ENCODE results near the gene EVI2A. TPM values are rescaled to one million over a fixed set of nuclear protein-coding genes. Genes with fewer than 3 reads are reported as not detected.

The EVI2A gene
- total and polyA plus RNA-seq, 10 of the 15 experiments (the other 5 are each of a cell fraction or from before 2014, with no cell fraction given), result 4.6 to 78.3 (median 25.7) TPM

- TF ChIP-seq HSF1 (IDR thresholded peaks at IDR 0.05; ENCODE audit: low read depth, low read length), result no peak
- peak; percentile 47; the same call in 1 of the 2 replicates for TF ChIP-seq MXI1 (IDR thresholded peaks at IDR 0.05; ENCODE audit: low read depth, low read length)
- no peak for TF ChIP-seq ZBTB40 (IDR thresholded peaks at IDR 0.05; ENCODE audit: borderline replicate concordance)
- TF ChIP-seq CHD1 (IDR thresholded peaks at IDR 0.05; ENCODE audit: low read depth, low read length), result peak; percentile 64; the same call in 1 of the 2 replicates
- TF ChIP-seq NBN (IDR thresholded peaks at IDR 0.05), result peak; percentile 54; the same call in 1 of the 2 replicates
- peak; percentile 70 for TF ChIP-seq MLLT1 (IDR thresholded peaks at IDR 0.05)
- peak; percentile 42; the same call in 1 of the 2 replicates for TF ChIP-seq EED (IDR thresholded peaks at IDR 0.05; ENCODE audit: low read depth)
- peak; percentile 52; the same call in 1 of the 2 replicates for TF ChIP-seq ZNF687 (IDR thresholded peaks at IDR 0.05)
- peak; percentile 69 for TF ChIP-seq POLR2A (IDR thresholded peaks at IDR 0.05; ENCODE audit: low read depth, low read length)
- peak; percentile 78 for TF ChIP-seq POLR2AphosphoS5 (IDR thresholded peaks at IDR 0.05; ENCODE audit: low read length)
- 0 out of 2 replicates have a peak, but pooled peaks have one; percentile 21 for TF ChIP-seq RELB (IDR thresholded peaks at IDR 0.05; ENCODE audit: low read depth)
- no peak for TF ChIP-seq TBL1XR1 (IDR thresholded peaks at IDR 0.05; ENCODE audit: low read depth, low read length)
- peak; percentile 77 to 79 for TF ChIP-seq IKZF2 (IDR thresholded peaks at IDR 0.05)
- no peak for TF ChIP-seq SP1 (IDR thresholded peaks at IDR 0.05; ENCODE audit: low read depth, low read length)
- TF ChIP-seq NFYB (IDR thresholded peaks at IDR 0.05; ENCODE audit: insufficient read depth, low read depth, low read length), result no peak
- 0 out of 2 replicates have a peak, but pooled peaks have one; percentile 61 for TF ChIP-seq MEF2A (IDR thresholded peaks at IDR 0.05; ENCODE audit: insufficient read depth, low read depth, low read length)
- no peak for TF ChIP-seq STAT3 (IDR thresholded peaks at IDR 0.05; ENCODE audit: low read depth, low read length)
- peak; percentile 47; the same call in 1 of the 2 replicates for TF ChIP-seq IKZF1 (conservative IDR thresholded peaks at IDR 0.05)
Observed at GRCh38 chr17:31318298-31318801, 3.1 kb downstream of the EVI2A start (continued).

All from GM12878 (cell line).